PFSK-1 (cell line): ENCODE data around the gene MOAP1.

ENCODE experiments used
- FOXP2 ChIP-seq: optimal IDR thresholded peaks from 2 replicates; pipeline ENCODE3; 2011; ENCODE audit warnings: borderline replicate concordance, control low read depth, inconsistent platforms; ENCODE audit not compliant: insufficient read depth; ENCODE audit errors: extremely low read length, extremely low read depth
- POLR2AphosphoS5 ChIP-seq: IDR thresholded peaks from 2 replicates; pipeline ENCODE4 v1.6.1; 2012; ENCODE audit warnings: low read depth, mild to moderate bottlenecking, control low read depth, low read length, moderate library complexity
- REST ChIP-seq, 2 experiments: IDR thresholded peaks; 2 replicates each; pipeline versions ENCODE4 v1.6.1 to v1.8.0; 2011 to 2012; ENCODE audit warnings: low read depth in 2 of 2, low read length in 2 of 2, control low read depth in 1 of 2, inconsistent platforms in 1 of 2, mild to moderate bottlenecking in 1 of 2, moderate library complexity in 1 of 2; ENCODE audit not compliant: insufficient read depth in 1 of 2
- SIN3A ChIP-seq: IDR thresholded peaks from 2 replicates; pipeline ENCODE4 v1.6.1; 2012; ENCODE audit warnings: mild to moderate bottlenecking, low read length, moderate library complexity, borderline replicate concordance; ENCODE audit not compliant: insufficient read depth
- TAF1 ChIP-seq: IDR thresholded peaks from 2 replicates; pipeline ENCODE4 v1.6.1; 2012; ENCODE audit warnings: low read length, control low read depth, borderline replicate concordance; ENCODE audit not compliant: insufficient read depth

- no peak for TF ChIP-seq TAF1
- no peak for TF ChIP-seq REST (IDR thresholded peaks at IDR 0.05; ENCODE audit: insufficient read depth in 1 of 2, low read depth in 2 of 2, low read length in 2 of 2)
- TF ChIP-seq SIN3A: peak; percentile 13; the same call in 1 of the 2 replicates
- peak; percentile 18 for TF ChIP-seq FOXP2
- peak; percentile 45; the same call in 1 of the 2 replicates for TF ChIP-seq POLR2AphosphoS5
Observed at GRCh38 chr14:93184391-93185348, at the start of gene MOAP1, which contains the start of gene LYSET.
